C4-2B (cell line): Measurements from ENCODE around the gene PIH1D1.

Source experiments
- CTCF ChIP-seq: fragments of 450-650 bp; conservative IDR thresholded peaks from 2 replicates; pipeline ENCODE4 v1.5.1; 2017; ENCODE audit warnings: mild to moderate bottlenecking
- ZFX ChIP-seq: fragments of 450-650 bp; IDR thresholded peaks from 2 replicates; pipeline ENCODE4 v1.6.1; 2017

GRCh38 chr19:49421878-49422202, 29.8 kb downstream of the PIH1D1 start:
- no peak for TF ChIP-seq CTCF
- TF ChIP-seq ZFX, result no peak
